SK-N-MC (cell line): ENCODE data around the gene LBP.

Source experiments
- EZH2 ChIP-seq: fragments of 200-600 bp; sonication (generic); IDR thresholded peaks from one replicate; pipeline ENCODE4 v1.6.1; 2017; ENCODE audit warnings: antibody characterized with exemption
- FOXP2 ChIP-seq: optimal IDR thresholded peaks from 2 replicates; pipeline ENCODE3; 2011; ENCODE audit warnings: mild to moderate bottlenecking, moderate library complexity; ENCODE audit not compliant: insufficient read depth; ENCODE audit errors: extremely low read length, control extremely low read depth
- POLR2AphosphoS5 ChIP-seq: IDR thresholded peaks from 2 replicates; pipeline ENCODE4 v1.6.1; 2012; ENCODE audit warnings: mild to moderate bottlenecking, low read depth, low read length, borderline replicate concordance

DNA sequence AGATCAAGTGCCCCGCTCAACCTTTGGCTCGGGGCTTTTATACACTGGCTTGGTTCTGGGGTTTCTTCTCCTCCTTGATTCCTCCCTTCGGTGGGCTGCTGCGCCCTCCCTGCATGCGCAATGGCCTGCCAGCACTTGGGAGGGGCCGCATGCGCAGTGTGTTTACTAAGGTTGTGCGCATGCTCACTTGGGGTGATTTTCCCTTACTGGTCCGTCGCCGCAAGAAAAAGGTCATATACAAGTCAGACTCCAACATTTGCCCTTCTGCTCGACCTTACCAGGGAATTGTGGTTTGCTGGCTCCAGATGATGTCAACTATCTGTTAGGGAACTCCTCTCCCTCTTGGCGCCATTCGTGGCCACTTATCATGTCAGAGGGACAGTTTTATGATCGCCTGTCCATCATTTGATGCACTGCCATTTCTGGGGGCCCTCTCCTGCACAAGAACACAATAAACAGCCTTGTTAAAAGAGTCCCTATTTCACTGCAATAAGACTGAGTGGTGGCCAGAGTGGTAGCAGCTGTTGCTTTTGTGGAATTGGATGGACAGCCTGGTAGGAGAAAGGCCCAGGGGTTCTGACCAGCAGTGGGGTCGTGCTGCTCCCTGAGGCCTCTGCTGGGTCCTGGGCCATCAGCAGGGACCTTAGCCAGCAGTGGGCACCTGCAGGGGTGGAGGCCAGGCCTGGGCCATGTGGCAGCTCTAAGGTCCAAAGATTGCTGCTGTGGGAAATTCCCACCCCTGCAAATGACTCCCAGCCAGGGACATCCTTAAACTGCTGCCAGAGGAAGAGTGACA lies 2.8 kb upstream of the LBP start:
- no peak for TF ChIP-seq EZH2
- TF ChIP-seq POLR2AphosphoS5 = no peak
- TF ChIP-seq FOXP2 = no peak
